Activated naive CD4-positive, alpha-beta T cell treated with anti-CD3 and anti-CD28 coated beads for 36 hours (primary cell): Measurements from ENCODE around the gene PLB1. TPM values are rescaled to one million over a fixed set of nuclear protein-coding genes. Genes with fewer than 3 reads are reported as not detected.

Experiments used
- CTCF ChIA-PET: fragments of 350-600 bp; sonication (Branson Sonifier 250); formaldehyde crosslinking; loops from one replicate; lab custom pipeline; 2021; ENCODE audit warnings: antibody characterized with exemption; lab: Charles Lee
- DNase-seq: peaks from one replicate; pipeline ENCODE4 v3.0.0-alpha.2; 2020
- H3K27ac Mint-ChIP-seq: one replicate; pipeline ENCODE4 v1.8.0; 2021; ENCODE audit warnings: mild to moderate bottlenecking, mixed read lengths
- H3K27me3 Mint-ChIP-seq: one replicate; pipeline ENCODE4 v1.8.0; 2021; ENCODE audit warnings: low read depth, mixed read lengths
- H3K36me3 Mint-ChIP-seq: one replicate; pipeline ENCODE4 v1.8.0; 2021; ENCODE audit warnings: low read depth, mixed read lengths
- H3K4me1 Mint-ChIP-seq: one replicate; pipeline ENCODE4 v1.8.0; 2021; ENCODE audit warnings: low read depth, mixed read lengths
- H3K4me3 Mint-ChIP-seq: one replicate; pipeline ENCODE4 v1.8.0; 2021; ENCODE audit warnings: mild to moderate bottlenecking, moderate library complexity, mixed read lengths
- H3K9me3 Mint-ChIP-seq: one replicate; pipeline ENCODE4 v1.8.0; 2021; ENCODE audit warnings: mixed read lengths
- intact Hi-C: fragments of 100-400 bp; cut with micrococcal nuclease; formaldehyde crosslinking; loops from one replicate; pipeline ENCODE4 v1.15.1; 2023
- total RNA-seq, 2 experiments: library from RNA; stranded (reverse); gene quantifications; one replicate each; pipeline ENCODE4 v1.2.3, GENCODE V29; 2021

Gene PLB1
- total RNA-seq, 2 experiments from 2014 or later: 1.3 to 1.6 TPM

DNA sequence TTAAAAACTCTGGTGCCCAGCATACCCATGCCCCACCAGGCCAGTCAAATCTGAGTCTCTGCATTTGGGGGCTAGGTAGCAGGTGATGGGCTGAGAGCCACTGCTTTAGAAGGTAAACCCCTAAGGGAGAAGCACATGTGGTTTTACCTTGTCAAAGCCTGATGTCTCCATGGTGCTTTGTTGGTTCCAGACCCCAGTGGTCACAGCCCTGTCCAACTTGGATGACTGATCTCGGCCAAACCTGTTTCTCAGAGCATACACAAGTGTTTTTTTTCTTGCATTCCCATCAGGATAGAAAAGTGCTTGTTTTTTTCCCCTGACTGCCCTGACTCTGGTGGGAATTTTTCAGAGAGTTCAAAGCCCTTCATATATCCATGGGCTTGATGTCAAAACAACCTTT is 13.5 kb downstream of the PLB1 start:
- H3K36me3 Mint-ChIP-seq: no peaks in the 10 kb centered on the region
- peaks cover 18% of the 10 kb centered on the region for H3K9me3 Mint-ChIP-seq
- peaks cover 5% of the 10 kb centered on the region for H3K4me1 Mint-ChIP-seq
- no peak overlapping the region for H3K4me3 Mint-ChIP-seq
- intact Hi-C loops: no loop called here
- CTCF ChIA-PET: no interaction called here
- no peak overlapping the region for H3K27ac Mint-ChIP-seq
- no peak for DNase-seq
- no peaks in the 10 kb centered on the region for H3K27me3 Mint-ChIP-seq

GRCh38 chr2:28510184-28510583 is 14.3 kb downstream of the PLB1 start:
- CTCF ChIA-PET: interaction anchor here (0.7 kb wide), 1 partner anchor 200 kb away, joined by 4 read pairs; no protein-coding TSS in a partner anchor
- H3K4me1 Mint-ChIP-seq: peaks cover 5% of the 10 kb centered on the region
- H3K27me3 Mint-ChIP-seq: no peaks in the 10 kb centered on the region
- no peaks in the 10 kb centered on the region for H3K36me3 Mint-ChIP-seq
- H3K27ac Mint-ChIP-seq: no peak overlapping the region
- H3K4me3 Mint-ChIP-seq: no peak overlapping the region
- H3K9me3 Mint-ChIP-seq: peaks cover 18% of the 10 kb centered on the region
- no peak for DNase-seq
- intact Hi-C loops: no loop called here

GRCh38 chr2:28511871-28512606 is 16.2 kb downstream of the PLB1 start:
- no peaks in the 10 kb centered on the region for H3K36me3 Mint-ChIP-seq
- no peak for DNase-seq
- no peaks in the 10 kb centered on the region for H3K4me1 Mint-ChIP-seq
- no peak overlapping the region for H3K27ac Mint-ChIP-seq
- H3K9me3 Mint-ChIP-seq: peaks cover 18% of the 10 kb centered on the region
- intact Hi-C loops: no loop called here
- CTCF ChIA-PET: no interaction called here
- no peak overlapping the region for H3K4me3 Mint-ChIP-seq
- H3K27me3 Mint-ChIP-seq: no peaks in the 10 kb centered on the region

- CTCF ChIA-PET: no interaction called here
These were observed 16.7 kb downstream of the PLB1 start for GRCh38 chr2:28512607-28512965.

GRCh38 chr2:28513097-28513496 is 17.2 kb downstream of the PLB1 start:
- H3K9me3 Mint-ChIP-seq: peaks cover 18% of the 10 kb centered on the region
- no peaks in the 10 kb centered on the region for H3K36me3 Mint-ChIP-seq
- CTCF ChIA-PET: no interaction called here
- no peak for DNase-seq
- intact Hi-C loops: no loop called here
- H3K27me3 Mint-ChIP-seq: peaks cover 2% of the 10 kb centered on the region
- H3K4me1 Mint-ChIP-seq: no peaks in the 10 kb centered on the region
- no peak overlapping the region for H3K4me3 Mint-ChIP-seq
- H3K27ac Mint-ChIP-seq: no peak overlapping the region

More at GRCh38 chr2:28512607-28512965, 16.7 kb downstream of the PLB1 start:
- H3K9me3 Mint-ChIP-seq: peaks cover 18% of the 10 kb centered on the region
- no peak for DNase-seq
- H3K4me1 Mint-ChIP-seq: no peaks in the 10 kb centered on the region
- H3K27ac Mint-ChIP-seq: no peak overlapping the region
- intact Hi-C loops: no loop called here
- no peaks in the 10 kb centered on the region for H3K27me3 Mint-ChIP-seq
- H3K36me3 Mint-ChIP-seq: no peaks in the 10 kb centered on the region
- H3K4me3 Mint-ChIP-seq: no peak overlapping the region

DNA sequence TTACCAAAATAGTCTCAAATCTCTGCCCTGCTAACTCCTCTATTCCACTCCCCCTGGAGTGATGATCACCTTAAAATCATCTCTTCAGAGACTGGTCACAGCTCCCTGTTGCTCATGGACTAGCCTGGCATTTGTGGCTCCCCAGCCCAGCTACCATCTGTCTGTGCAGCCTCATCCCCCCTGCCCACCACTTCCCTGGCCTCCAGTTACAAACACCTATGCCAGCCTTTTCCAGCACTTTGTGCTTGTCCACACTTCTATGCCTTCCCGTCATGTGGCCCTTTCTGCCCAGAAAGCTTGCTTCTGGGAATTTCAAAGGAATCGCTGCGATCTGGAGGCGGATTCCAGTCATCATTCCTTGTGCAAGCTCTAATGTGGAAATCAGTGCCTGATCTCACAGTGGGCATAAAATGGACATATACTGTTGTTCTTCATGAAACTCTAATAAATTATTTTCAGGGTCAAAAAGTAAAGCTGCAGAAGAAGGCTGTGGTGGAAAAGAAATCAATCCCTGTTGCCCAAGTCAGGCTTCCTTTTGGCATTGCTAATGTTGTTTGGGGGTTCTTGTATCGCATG is 19.4 kb downstream of the PLB1 start:
- Mint-ChIP-seq H3K4me3 (no peak overlapping the region), H3K36me3 (no peaks in the 10 kb centered on the region), H3K27me3 (peaks cover 15% of the 10 kb centered on the region), H3K9me3 (peaks cover 18% of the 10 kb centered on the region), H3K27ac (no peak overlapping the region), H3K4me1 (no peaks in the 10 kb centered on the region)
- no peak for DNase-seq
- CTCF ChIA-PET: no interaction called here
- intact Hi-C loops: no loop called here

GRCh38 chr2:28516430-28516829 is 20.6 kb downstream of the PLB1 start:
- Mint-ChIP-seq H3K4me1 (no peaks in the 10 kb centered on the region), H3K27me3 (peaks cover 19% of the 10 kb centered on the region), H3K9me3 (peaks cover 17% of the 10 kb centered on the region), H3K36me3 (no peaks in the 10 kb centered on the region), H3K4me3 (no peak overlapping the region), H3K27ac (no peak overlapping the region)
- no peak for DNase-seq
- intact Hi-C loops: no loop called here
- CTCF ChIA-PET: interaction anchor here (1.2 kb wide), 2 partner anchors 12 to 833 kb away, joined by 3 read pairs; no protein-coding TSS in a partner anchor

GRCh38 chr2:28516950-28517349 is 21.1 kb downstream of the PLB1 start:
- no peaks in the 10 kb centered on the region for H3K36me3 Mint-ChIP-seq
- H3K27me3 Mint-ChIP-seq: peaks cover 23% of the 10 kb centered on the region
- H3K27ac Mint-ChIP-seq: no peak overlapping the region
- peaks cover 14% of the 10 kb centered on the region for H3K9me3 Mint-ChIP-seq
- no peak for DNase-seq
- intact Hi-C loops: no loop called here
- CTCF ChIA-PET: interaction anchor here (1.2 kb wide), 2 partner anchors 12 to 834 kb away, joined by 3 read pairs; no protein-coding TSS in a partner anchor
- H3K4me3 Mint-ChIP-seq: no peak overlapping the region
- no peaks in the 10 kb centered on the region for H3K4me1 Mint-ChIP-seq

DNA sequence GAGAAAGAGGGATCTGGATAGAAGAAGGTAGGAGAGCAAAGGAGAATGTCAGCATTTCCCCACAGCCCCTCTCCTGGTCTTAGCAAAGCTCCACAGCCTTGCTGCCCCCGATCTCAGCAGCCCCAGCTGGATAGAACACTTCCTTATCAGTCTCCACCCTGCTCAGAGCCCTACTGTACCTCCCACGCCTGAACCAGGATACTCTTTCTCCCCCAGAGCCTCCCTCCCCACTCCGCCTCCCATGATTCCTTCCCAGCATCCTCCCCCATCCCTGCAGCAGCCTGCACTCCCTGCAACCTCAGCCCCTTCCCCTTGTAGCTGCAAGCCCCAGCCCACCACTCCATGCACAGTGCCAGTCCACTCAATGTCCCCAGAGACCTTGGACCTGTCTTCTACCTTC is 25.8 kb downstream of the PLB1 start:
- no peak overlapping the region for H3K4me3 Mint-ChIP-seq
- DNase-seq: no peak
- H3K36me3 Mint-ChIP-seq: no peaks in the 10 kb centered on the region
- H3K9me3 Mint-ChIP-seq: no peaks in the 10 kb centered on the region
- CTCF ChIA-PET: no interaction called here
- intact Hi-C loops: no loop called here
- H3K27me3 Mint-ChIP-seq: peaks cover 30% of the 10 kb centered on the region
- H3K27ac Mint-ChIP-seq: no peak overlapping the region
- no peaks in the 10 kb centered on the region for H3K4me1 Mint-ChIP-seq

GRCh38 chr2:28522481-28522880 is 26.6 kb downstream of the PLB1 start:
- Mint-ChIP-seq H3K27me3 (peaks cover 30% of the 10 kb centered on the region), H3K4me1 (no peaks in the 10 kb centered on the region), H3K9me3 (no peaks in the 10 kb centered on the region), H3K27ac (no peak overlapping the region), H3K36me3 (no peaks in the 10 kb centered on the region), H3K4me3 (no peak overlapping the region)
- intact Hi-C loops: no loop called here
- CTCF ChIA-PET: no interaction called here
- no peak for DNase-seq

DNA sequence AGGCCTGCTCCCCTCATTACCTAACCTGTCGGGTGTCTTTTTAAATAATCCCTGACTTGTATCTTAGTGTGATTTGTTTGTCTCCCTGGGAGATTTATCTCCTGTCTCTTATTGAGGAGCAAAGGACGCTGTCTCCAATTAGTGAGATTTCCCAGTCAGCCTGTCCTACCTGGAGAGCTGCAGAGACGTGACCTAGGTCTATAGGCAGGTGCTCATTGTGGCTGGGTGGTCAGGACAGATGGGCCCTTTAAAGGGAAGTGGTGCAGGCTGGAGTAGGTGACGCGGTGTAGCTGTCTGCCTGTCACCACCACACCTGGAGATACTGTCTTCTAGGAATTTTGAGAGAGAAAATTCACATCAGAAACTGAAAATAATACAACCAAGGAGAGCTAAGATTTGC is 28.0 kb downstream of the PLB1 start:
- intact Hi-C loops: no loop called here
- H3K27ac Mint-ChIP-seq: no peak overlapping the region
- no peaks in the 10 kb centered on the region for H3K4me1 Mint-ChIP-seq
- H3K9me3 Mint-ChIP-seq: no peaks in the 10 kb centered on the region
- no peak overlapping the region for H3K4me3 Mint-ChIP-seq
- H3K36me3 Mint-ChIP-seq: no peaks in the 10 kb centered on the region
- peaks cover 22% of the 10 kb centered on the region for H3K27me3 Mint-ChIP-seq
- DNase-seq: no peak
- CTCF ChIA-PET: interaction anchor here (0.6 kb wide), 1 partner anchor 477 kb away, joined by 4 read pairs; no protein-coding TSS in a partner anchor

GRCh38 chr2:28525481-28525880 is 29.6 kb downstream of the PLB1 start:
- H3K4me3 Mint-ChIP-seq: no peak overlapping the region
- DNase-seq: no peak
- H3K36me3 Mint-ChIP-seq: no peaks in the 10 kb centered on the region
- no peaks in the 10 kb centered on the region for H3K9me3 Mint-ChIP-seq
- H3K4me1 Mint-ChIP-seq: no peaks in the 10 kb centered on the region
- no peak overlapping the region for H3K27ac Mint-ChIP-seq
- intact Hi-C loops: no loop called here
- CTCF ChIA-PET: no interaction called here
- H3K27me3 Mint-ChIP-seq: peaks cover 15% of the 10 kb centered on the region
